Islet precursor cell (in vitro differentiated cells): Measurements from ENCODE around the gene ARHGEF12.

Experiments used
- DNase-seq: peaks from one replicate; pipeline ENCODE4 v3.0.0-alpha.2; 2018

Gene ARHGEF12

GRCh38 chr11:120521176-120521575 lies 185.0 kb downstream of the ARHGEF12 start:
- no peak for DNase-seq

- DNase-seq: no peak
Observed at GRCh38 chr11:120522021-120522420, 185.8 kb downstream of the ARHGEF12 start.

DNA sequence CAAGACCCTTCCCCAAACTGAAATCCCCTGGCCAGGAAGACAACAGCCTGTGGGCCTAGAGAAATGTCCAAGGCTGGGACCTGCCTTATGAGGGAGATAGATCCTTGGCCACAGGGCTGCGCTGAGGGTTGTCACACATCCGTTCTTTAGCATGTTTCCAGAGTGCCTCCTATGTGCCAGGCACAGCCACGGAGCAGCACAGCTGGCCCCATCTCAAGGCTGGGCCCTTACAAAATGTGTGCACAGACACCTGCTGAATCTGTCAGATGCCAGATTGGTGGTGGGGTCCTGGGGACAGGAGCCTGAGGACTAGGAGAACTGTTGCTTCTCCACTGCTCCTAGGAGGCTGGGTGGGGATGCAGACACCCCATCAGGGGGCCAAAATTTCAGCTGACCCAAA lies 186.5 kb downstream of the ARHGEF12 start:
- no peak for DNase-seq

GRCh38 chr11:120523196-120523595 lies 187.0 kb downstream of the ARHGEF12 start:
- DNase-seq: no peak

DNA sequence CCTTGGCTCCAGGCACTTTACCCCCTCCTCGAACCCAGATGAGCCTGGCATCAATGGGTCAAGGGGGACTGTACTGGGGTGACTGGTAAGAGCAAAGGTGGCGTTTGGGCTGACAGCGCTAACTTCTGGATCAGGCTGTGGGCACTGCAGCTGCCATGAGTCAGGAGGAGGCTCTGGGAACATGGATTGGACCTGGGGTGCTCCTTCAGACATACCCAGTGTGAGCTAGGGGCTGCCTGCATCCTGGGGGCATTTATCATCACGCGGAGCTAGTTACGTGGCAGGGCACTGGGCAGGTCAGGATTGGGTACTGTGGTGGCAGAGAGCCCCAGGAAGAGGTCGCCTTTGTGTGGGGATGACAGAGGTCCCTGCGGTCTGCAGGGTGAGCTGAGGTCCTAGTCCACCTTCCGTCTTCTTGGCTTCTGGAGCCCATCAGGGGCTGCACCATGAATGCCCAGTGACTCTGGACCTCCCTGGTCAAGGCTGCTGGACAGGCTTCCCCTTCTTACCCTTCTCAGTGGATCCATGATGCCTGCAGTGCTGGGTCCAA lies 188.4 kb downstream of the ARHGEF12 start:
- no peak for DNase-seq

GRCh38 chr11:120525261-120526171 lies 189.3 kb downstream of the ARHGEF12 start:
- no peak for DNase-seq

DNA sequence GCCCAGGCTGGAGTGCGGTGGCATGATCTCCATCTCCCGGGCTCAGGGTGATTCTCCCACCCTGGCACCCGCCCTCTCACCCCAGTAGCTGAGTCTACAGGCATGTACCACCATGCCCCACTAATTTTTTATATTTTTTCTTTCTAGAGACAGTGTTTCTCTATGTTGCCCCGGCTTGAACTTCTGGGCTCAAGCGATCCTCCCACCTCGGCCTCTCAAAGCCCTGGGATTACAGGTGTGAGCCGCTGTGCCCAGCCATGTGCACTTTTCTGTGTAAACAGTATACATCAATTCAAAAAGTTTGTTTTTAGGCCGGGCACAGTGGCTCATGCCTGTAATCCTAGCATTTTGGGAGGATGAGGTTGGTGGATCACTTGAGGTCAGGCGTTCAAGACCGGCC lies 190.0 kb downstream of the ARHGEF12 start:
- no peak for DNase-seq

- DNase-seq: peak; percentile 81
Observed at GRCh38 chr11:120527111-120527761, 191.0 kb downstream of the ARHGEF12 start.

DNA sequence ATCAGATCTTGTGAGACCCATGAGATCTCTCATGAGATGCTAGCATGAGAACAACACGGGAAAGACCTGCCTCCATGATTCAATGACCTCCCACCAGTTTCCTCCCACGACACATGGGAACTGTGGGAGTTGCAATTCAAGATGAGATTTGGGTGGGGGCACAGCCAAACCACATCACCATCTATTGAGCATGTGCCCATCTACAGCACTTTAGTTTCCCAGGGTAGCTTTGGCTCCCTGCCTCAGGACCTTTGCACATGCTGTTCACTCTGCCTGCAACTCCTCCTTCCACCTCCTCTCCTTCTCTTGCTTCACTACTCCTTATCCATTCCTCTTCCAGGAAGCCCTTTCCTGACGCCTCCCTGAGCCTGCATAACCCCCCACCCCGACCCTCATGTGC lies 192.5 kb downstream of the ARHGEF12 start:
- DNase-seq: no peak

DNA sequence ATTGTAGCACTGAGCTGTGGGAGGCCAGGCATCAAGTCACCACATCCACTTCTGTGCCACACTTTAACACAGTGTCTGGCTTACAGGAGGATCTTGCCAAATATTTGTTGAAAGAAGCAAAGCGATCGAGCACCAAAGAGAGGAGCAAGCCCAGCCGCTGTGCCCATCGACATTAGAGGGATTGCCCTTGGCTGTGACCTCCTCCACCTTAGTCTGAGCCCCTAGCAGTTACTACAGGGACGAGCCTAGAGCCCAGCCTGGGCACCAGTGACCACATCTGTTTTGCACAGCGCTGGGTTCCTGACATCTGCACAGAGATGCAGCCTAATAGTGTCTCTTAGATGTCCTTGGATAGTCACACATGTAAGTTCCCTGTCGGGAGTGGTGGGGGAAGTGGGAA lies 193.0 kb downstream of the ARHGEF12 start:
- DNase-seq: no peak

GRCh38 chr11:120529911-120530310 lies 193.7 kb downstream of the ARHGEF12 start:
- DNase-seq: no peak

- no peak for DNase-seq
Observed at GRCh38 chr11:120532082-120532831, 196.0 kb downstream of the ARHGEF12 start.

GRCh38 chr11:120532832-120533196 lies 196.6 kb downstream of the ARHGEF12 start:
- no peak for DNase-seq

GRCh38 chr11:120536091-120536796 lies 200.0 kb downstream of the ARHGEF12 start:
- DNase-seq: no peak

DNA sequence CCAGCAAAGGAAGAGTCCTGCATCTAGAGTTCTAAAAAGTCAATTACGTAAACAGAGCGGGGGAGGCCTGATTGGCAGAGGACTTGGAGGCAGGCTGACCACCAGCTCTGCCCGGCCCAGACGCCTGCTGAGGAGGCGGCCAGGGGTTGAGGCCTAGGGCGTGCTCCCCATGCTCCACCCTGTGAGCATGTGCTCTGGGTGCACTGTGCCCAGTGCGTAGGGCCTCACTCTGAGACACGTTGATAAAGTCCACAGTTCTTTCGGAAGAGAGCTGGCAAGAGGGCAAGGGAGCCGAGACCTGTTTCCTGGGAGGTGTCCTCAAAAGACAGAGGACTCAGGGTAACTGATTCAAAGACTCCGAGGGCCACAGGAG lies 200.6 kb downstream of the ARHGEF12 start:
- DNase-seq: no peak

- no peak for DNase-seq
Observed at GRCh38 chr11:120537996-120538395, 201.8 kb downstream of the ARHGEF12 start.

DNA sequence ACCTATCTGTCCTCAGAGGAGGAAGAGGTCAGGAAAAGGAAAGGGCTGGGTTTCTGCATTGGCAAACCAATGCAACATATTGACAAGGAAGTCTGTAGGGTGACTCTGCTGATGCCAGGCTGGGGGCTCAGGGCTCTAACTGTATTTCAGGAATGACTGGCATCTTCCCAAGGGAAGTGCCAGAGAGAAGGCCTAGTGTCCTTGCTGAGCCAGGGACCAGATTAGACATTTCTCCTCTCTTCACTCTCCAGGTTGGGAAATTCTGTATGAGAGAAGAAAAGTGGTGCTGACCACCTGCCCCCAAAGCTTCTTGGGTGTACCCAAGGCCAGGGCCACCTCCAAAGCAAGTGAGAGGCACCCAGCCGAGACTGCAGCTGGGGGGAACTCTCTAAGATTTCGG lies 202.5 kb downstream of the ARHGEF12 start:
- DNase-seq: no peak
